ENCODE measurements around the gene BMF. TPM values are rescaled to one million over a fixed set of nuclear protein-coding genes. Genes with fewer than 3 reads are reported as not detected.

Gene BMF
- total and polyA plus RNA-seq, 4 donors = 8.8 to 42.5 (median 11.1) TPM

DNA sequence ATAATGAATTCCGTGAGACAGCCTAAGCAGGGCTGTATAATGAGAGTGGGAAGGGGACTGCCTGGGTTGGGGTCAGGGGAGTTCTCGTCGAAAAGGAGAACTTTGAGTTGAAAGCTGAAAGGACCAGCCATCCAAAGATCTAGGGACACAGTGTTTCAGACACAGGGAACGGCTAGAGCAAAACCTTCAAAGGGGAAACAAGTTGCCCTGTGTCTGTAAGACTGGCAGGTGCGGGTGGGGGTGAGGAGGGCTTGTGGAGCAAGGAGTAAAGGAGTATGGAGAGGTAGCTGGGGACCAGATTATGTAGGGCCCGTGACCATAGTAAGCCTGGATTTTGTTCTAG lies 68.4 kb downstream of the BMF start:
- TF ChIP-seq, protein P1, sequence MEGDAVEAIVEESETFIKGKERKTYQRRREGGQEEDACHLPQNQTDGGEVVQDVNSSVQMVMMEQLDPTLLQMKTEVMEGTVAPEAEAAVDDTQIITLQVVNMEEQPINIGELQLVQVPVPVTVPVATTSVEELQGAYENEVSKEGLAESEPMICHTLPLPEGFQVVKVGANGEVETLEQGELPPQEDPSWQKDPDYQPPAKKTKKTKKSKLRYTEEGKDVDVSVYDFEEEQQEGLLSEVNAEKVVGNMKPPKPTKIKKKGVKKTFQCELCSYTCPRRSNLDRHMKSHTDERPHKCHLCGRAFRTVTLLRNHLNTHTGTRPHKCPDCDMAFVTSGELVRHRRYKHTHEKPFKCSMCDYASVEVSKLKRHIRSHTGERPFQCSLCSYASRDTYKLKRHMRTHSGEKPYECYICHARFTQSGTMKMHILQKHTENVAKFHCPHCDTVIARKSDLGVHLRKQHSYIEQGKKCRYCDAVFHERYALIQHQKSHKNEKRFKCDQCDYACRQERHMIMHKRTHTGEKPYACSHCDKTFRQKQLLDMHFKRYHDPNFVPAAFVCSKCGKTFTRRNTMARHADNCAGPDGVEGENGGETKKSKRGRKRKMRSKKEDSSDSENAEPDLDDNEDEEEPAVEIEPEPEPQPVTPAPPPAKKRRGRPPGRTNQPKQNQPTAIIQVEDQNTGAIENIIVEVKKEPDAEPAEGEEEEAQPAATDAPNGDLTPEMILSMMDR (IDR thresholded peaks at IDR 0.05; ENCODE audit: control extremely low read depth, extremely low read depth) = no peak
- Histone ChIP-seq H3K4me3 (no peak overlapping the region), H3K27me3 (ENCODE audit: control insufficient read depth in 3 of 3, insufficient read depth in 3 of 3, low read length in 2 of 3) (no peaks in the 10 kb centered on the region), H3K4me1 (ENCODE audit: control insufficient read depth in 5 of 5, insufficient read depth in 5 of 5, low read length in 5 of 5) (peaks cover 4 to 26% (median 9%) of the 10 kb centered on the region in 5 donors), H3K27ac (ENCODE audit: low read depth in 1 of 2, low read length in 1 of 2) (peak overlapping the region in 1 of 2 donors; percentile 81), H3K36me3 (ENCODE audit: control insufficient read depth in 4 of 4, insufficient read depth in 4 of 4, low read length in 4 of 4) (peaks cover 7 to 18% (median 8%) of the 10 kb centered on the region in 4 donors), H3K9me3 (ENCODE audit: control insufficient read depth in 4 of 4, insufficient read depth in 3 of 4, low read length in 3 of 4) (no peaks in the 10 kb centered on the region), H3K9ac (ENCODE audit: insufficient read depth in 1 of 2, low read length in 2 of 2) (no peak overlapping the region)
- no peak for ATAC-seq (ENCODE audit: insufficient read depth, low FRiP score)
- DNase-seq = no peak
- 51 to 55% methylated on average over 6 of the region's 6 CpGs for WGBS, 2 donors

DNA sequence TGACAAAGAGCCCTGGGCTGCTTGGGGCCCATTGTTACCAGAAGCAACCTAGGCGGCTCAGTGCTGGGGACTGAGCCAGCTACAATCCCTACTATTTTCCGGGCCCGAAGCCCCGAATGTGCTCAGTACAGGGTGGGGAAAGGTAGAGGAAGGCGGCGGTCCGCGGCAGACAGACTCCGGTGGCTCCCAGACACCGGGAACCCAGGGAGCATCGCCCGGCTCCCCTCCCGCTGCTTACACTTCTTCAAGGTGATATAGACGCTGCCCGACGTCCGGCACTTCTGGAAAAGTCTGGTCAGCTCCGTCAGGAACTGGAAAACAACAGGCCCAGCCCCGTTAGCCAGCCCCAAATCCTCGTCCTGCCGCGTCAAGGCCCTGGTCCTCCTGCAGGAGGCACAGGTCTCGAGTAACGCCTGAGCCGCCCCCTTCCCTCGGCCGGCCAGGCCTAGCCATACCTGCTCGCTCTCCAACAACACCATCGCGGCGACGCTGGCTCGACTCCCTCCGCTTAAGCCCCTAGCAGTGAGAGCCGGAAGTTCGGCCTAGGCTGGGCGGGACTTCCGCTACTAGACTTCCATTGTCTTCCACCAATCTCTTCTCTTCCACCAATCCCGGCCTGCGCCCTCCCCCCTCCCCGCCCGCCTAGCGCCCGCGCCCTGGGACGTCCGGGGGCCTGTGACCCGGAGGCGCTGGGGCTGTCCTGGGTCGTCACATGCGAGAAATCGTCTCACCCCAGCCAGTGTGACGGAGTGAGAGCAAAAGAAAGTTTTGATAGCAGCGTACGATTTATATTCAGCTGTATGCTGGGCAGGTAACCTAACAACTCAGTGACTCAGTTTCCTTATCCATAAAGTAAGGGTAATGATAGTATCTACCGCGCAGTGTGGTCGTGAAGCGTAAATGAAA lies 69.8 kb downstream of the BMF start, which contains the start of gene SRP14:
SRP14 (minus strand) TSS at position 544 of the 906 bp plus-strand sequence; CDS start at position 479, 65 bp downstream.
- 1% methylated on average over 55 to 59 of the region's 59 CpGs for WGBS, 2 donors
- peak; percentile 97 for ATAC-seq (ENCODE audit: insufficient read depth, low FRiP score)
- TF ChIP-seq, protein P1 (IDR thresholded peaks at IDR 0.05; ENCODE audit: control extremely low read depth, extremely low read depth) = no peak

DNA sequence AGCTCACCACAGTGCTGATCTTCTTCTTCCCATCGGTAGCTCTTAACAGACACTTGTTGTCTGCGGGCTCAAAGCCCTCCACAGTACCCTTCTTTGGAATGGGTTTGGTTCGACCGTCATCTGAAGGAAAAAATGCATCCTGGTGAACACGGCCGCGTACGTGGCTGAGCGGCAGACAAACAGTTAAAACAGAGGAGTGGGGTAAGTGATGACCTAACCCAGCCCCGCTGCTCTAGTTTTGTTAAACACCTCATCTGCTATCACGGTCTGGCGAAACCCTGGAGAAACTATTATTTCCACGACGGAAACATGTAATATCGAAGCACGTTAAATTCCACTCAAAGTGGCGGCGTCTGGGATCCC lies 70.4 kb downstream of the BMF start:
- Histone ChIP-seq H3K27ac (ENCODE audit: low read depth in 1 of 2, low read length in 1 of 2) (peak overlapping the region; percentile 95 to 98), H3K36me3 (ENCODE audit: control insufficient read depth in 4 of 4, insufficient read depth in 4 of 4, low read length in 4 of 4) (peaks cover 12 to 28% (median 15%) of the 10 kb centered on the region in 4 donors), H3K4me1 (ENCODE audit: control insufficient read depth in 5 of 5, insufficient read depth in 5 of 5, low read length in 5 of 5) (peaks cover 4 to 18% (median 9%) of the 10 kb centered on the region in 5 donors), H3K27me3 (ENCODE audit: control insufficient read depth in 3 of 3, insufficient read depth in 3 of 3, low read length in 2 of 3) (no peaks in the 10 kb centered on the region), H3K9me3 (ENCODE audit: control insufficient read depth in 4 of 4, insufficient read depth in 3 of 4, low read length in 3 of 4) (no peaks in the 10 kb centered on the region), H3K9ac (ENCODE audit: insufficient read depth in 1 of 2, low read length in 2 of 2) (peak overlapping the region; percentile 96 to 97), H3K4me3 (peak overlapping the region; percentile 95)
- 2% methylated on average over 18 of the region's 18 CpGs for WGBS, 2 donors
- peak in 2 of 3 donors; percentile 48 to 57 for DNase-seq
- no peak for ATAC-seq (ENCODE audit: insufficient read depth, low FRiP score)
- TF ChIP-seq, protein P1 (IDR thresholded peaks at IDR 0.05; ENCODE audit: control extremely low read depth, extremely low read depth) = no peak

More for the DNA sequence above, 69.8 kb downstream of the BMF start, which contains the start of gene SRP14:
- peak within 1 kb of the TSS; percentile 96 to 97 for H3K9ac ChIP-seq (ENCODE audit: insufficient read depth in 1 of 2, low read length in 2 of 2)
- H3K4me3 ChIP-seq = peak within 1 kb of the TSS; percentile 95
- peak; percentile 96 to 98 (median 96) for DNase-seq
- H3K4me1 ChIP-seq (ENCODE audit: control insufficient read depth in 5 of 5, insufficient read depth in 5 of 5, low read length in 5 of 5) = peaks cover 4 to 18% (median 9%) of the 10 kb centered on the region in 5 donors
- peaks cover 12 to 25% (median 15%) of the 10 kb centered on the region in 4 donors for H3K36me3 ChIP-seq (ENCODE audit: control insufficient read depth in 4 of 4, insufficient read depth in 4 of 4, low read length in 4 of 4)
- no peaks in the 10 kb centered on the region for H3K9me3 ChIP-seq (ENCODE audit: control insufficient read depth in 4 of 4, insufficient read depth in 3 of 4, low read length in 3 of 4)
- peak within 1 kb of the TSS; percentile 95 to 98 for H3K27ac ChIP-seq (ENCODE audit: low read depth in 1 of 2, low read length in 1 of 2)
- H3K27me3 ChIP-seq (ENCODE audit: control insufficient read depth in 3 of 3, insufficient read depth in 3 of 3, low read length in 2 of 3) = no peaks in the 10 kb centered on the region

Other genes starting within 250 kb of the BMF start
- gene GPR176, start 188.6 kb downstream of the BMF start, total RNA-seq = 1 to 10 TPM; 5.9 to 9.0 TPM
- 1 to 10 TPM; 1.7 to 7.3 TPM for gene GPR176, start 188.6 kb downstream of the BMF start, polyA plus RNA-seq
- 10 to 100 TPM; 35.8 to 45.2 TPM for gene EIF2AK4, start 174.8 kb downstream of the BMF start, total RNA-seq
- 10 to 100 TPM; 19.2 to 92.6 TPM for gene EIF2AK4, start 174.8 kb downstream of the BMF start, polyA plus RNA-seq
- gene SRP14, start 69.7 kb downstream of the BMF start, total RNA-seq = 100 to 1,000 TPM; 136 to 289 TPM
- gene SRP14, start 69.7 kb downstream of the BMF start, polyA plus RNA-seq = 100 to 1,000 TPM; 256 to 421 TPM
- 1 to 10 TPM; 1.8 to 8.0 TPM for gene BUB1B, start 52.2 kb upstream of the BMF start, total RNA-seq
- 1 to 10 TPM; 1.1 to 2.3 TPM for gene BUB1B, start 52.2 kb upstream of the BMF start, polyA plus RNA-seq
- 10 to 100 TPM in 1 of 2 donors, 1 to 10 TPM in 1; 8.4 to 10.4 TPM for gene PAK6, start 130.2 kb upstream of the BMF start, total RNA-seq
- gene PAK6, start 130.2 kb upstream of the BMF start, polyA plus RNA-seq = 1 to 10 TPM; 5.8 to 6.1 TPM
- gene ANKRD63, start 174.2 kb upstream of the BMF start, total RNA-seq = not detected
- gene ANKRD63, start 174.2 kb upstream of the BMF start, polyA plus RNA-seq = not detected
- gene PLCB2, start 199.1 kb upstream of the BMF start, total RNA-seq = 10 to 100 TPM; 17.9 to 76.7 TPM
- gene PLCB2, start 199.1 kb upstream of the BMF start, polyA plus RNA-seq = 10 to 100 TPM; 47.5 to 54.9 TPM
- gene INAFM2, start 214.8 kb upstream of the BMF start, total RNA-seq = 10 to 100 TPM; 12.8 to 31.1 TPM
- 10 to 100 TPM; 18.4 to 19.7 TPM for gene INAFM2, start 214.8 kb upstream of the BMF start, polyA plus RNA-seq
- gene CCDC9B, start 232.1 kb upstream of the BMF start, total RNA-seq = 10 to 100 TPM in 1 of 2 donors, 1 to 10 TPM in 1; 4.4 to 42.1 TPM
- gene CCDC9B, start 232.1 kb upstream of the BMF start, polyA plus RNA-seq = 10 to 100 TPM in 1 of 2 donors, 1 to 10 TPM in 1; 7.0 to 22.8 TPM
- not detected for gene PHGR1, start 242.2 kb upstream of the BMF start, total RNA-seq
- 1 to 10 TPM in 1 of 2 donors, under 1 TPM in 1; 0.84 to 1.0 TPM for gene PHGR1, start 242.2 kb upstream of the BMF start, polyA plus RNA-seq
- gene DISP2, start 249.3 kb upstream of the BMF start, total RNA-seq = 1 to 10 TPM in 1 of 2 donors, under 1 TPM in 1; 0.23 to 1.3 TPM
- 1 to 10 TPM in 1 of 2 donors, under 1 TPM in 1; 0.06 to 2.5 TPM for gene DISP2, start 249.3 kb upstream of the BMF start, polyA plus RNA-seq